Esophagus mucosa (tissue), 1 donor: ENCODE measurements around the gene TSHR. TPM values are rescaled to one million over a fixed set of nuclear protein-coding genes. Genes with fewer than 3 reads are reported as not detected.
A peak's percentile ranks its signal among the peaks of the same experiment; 100 is the strongest.
"Not testable (repeated sequence)": the region's sequence is repeated elsewhere in the genome, so short reads cannot be mapped to it uniquely, and the experiment has no call there.

Source experiments
- ATAC-seq: fragments of 200-7000 bp; cut with Tn5 transposase; one replicate; pipeline ENCODE4 v1.9.1; 2020
- total RNA-seq: library from RNA; stranded (reverse); gene quantifications from one replicate; pipeline ENCODE4 v1.2.4, GENCODE V29; 2023
- donor health status: DM: yes; HTN: yes; CAD: no.

TSHR gene
- total RNA-seq, 1 donor from 2014 or later: not detected

DNA sequence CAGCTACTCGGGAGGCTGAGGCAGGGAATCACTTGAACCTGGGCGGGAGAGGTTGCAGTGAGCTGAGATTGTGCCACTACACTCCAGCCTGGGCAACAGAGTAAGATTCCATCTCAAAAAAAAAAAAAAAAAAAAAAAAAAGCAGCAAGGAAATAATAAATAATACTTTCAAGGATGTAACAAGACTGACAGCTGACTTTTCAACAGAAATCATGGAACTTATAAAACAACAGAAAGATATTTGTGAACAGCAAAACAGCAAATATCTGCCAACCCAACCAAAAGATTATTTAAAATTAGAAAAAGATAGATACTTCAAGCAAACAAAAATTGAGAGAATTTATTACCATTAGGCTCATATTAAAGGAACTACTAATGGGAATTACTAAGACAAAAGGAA is 115.1 kb downstream of the TSHR start:
- no peak for ATAC-seq

GRCh38 chr14:81085596-81085995 is 130.2 kb downstream of the TSHR start:
- no peak for ATAC-seq

DNA sequence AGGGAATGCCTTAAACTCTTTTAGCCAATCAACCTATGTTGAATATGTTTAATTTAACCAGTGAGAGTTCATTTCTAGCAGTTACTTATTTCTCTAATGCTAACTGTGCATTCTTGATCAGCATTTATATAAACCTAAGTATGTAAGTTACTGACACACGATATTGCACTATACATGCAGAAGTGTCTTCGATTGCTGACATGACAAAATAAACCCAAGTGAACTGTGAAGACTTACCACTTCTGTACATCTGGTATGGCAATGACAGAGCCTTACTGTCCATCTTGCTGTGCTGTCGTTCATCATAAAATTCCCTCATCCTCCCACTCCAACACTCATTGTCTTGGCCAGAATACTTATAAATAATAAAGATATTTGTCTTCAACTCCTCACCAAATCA is 131.8 kb downstream of the TSHR start:
- ATAC-seq: no peak

GRCh38 chr14:81091139-81091538 is 135.7 kb downstream of the TSHR start:
- ATAC-seq: no peak

DNA sequence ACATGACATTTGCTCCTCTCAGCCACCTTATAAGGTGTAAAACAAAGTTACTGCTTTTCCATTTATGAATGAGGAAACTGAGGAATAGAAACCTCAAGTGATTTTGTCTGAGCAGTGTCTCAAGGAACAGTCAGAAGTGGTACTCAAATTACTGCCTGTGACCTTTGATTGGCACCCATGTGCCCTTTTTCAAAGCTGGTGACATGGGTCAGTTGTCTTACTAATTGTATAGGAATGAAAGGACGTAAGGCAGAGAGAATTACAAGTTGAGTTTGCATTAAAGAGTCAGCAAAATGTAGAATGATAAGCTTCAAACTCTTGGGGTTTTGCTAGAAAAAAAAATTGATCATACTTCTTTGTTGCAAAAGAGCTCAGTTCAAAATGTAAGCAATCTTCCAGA is 136.2 kb downstream of the TSHR start:
- no peak for ATAC-seq

DNA sequence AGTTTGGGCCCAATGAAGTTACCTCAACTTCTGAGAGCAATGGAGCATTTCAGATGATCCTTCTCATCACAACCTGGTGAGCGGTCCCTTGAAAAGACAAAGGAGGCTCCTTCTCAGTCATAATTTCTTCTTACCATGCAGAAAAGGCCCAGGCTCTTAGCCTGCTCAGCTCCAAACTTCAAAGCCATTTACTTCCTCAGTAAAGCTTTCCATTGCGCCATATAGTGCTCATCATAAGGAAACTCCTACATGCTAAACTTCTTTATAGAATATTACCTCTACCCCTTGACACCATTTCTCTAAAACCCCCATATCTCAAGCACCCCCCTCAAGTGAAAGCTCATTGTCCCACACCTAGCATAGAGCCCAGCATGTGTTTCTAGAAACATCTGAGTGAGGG is 138.2 kb downstream of the TSHR start:
- no peak for ATAC-seq

- peak; percentile 78 for ATAC-seq
Observed at GRCh38 chr14:81095539-81095938, 140.1 kb downstream of the TSHR start.

GRCh38 chr14:81096656-81097055 is 141.2 kb downstream of the TSHR start:
- ATAC-seq: no peak

GRCh38 chr14:81102217-81102616 is 146.8 kb downstream of the TSHR start:
- no peak for ATAC-seq

GRCh38 chr14:81103443-81103842 is 148.0 kb downstream of the TSHR start:
- no peak for ATAC-seq

DNA sequence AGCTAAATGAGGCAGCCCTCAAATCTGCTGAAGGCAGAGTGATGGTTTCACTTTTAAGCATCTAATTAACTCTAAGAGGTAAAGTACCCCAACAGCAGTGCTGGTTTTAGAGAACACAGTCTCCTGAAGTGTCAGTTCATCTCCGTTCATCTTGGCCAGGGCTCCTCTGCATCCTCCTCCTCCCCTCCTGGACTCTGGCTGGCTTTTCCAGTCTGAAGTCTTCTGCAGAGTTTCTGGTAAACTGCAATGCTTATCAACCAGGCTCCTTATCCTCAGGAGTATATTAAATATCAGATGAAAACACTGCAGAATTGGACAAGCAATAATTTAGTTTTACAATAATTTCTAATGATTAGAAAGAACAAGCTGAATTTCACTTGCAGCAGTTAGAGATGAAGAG is 150.0 kb downstream of the TSHR start:
- ATAC-seq: no peak

GRCh38 chr14:81105961-81106360 is 150.5 kb downstream of the TSHR start:
- no peak for ATAC-seq

- no peak for ATAC-seq
Observed at GRCh38 chr14:81110186-81110585, 154.8 kb downstream of the TSHR start.

DNA sequence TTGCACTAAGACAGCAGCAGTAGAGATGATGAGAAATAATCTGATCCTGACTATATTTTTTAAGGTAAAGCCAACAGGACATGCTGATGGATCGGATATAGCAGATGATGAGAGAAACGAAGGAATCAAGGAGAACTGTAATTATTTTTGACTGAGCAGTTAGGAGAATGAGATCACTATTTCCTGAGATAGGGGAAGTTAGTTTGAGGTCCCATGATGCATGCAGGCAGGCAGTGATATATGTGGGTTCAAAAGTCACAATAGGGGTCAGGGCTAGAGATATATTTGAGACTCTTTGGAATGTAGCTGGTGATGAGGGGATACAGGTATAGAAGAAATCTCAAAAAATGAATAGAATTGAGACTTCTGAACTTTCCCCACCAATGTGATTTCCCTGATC is 157.8 kb downstream of the TSHR start:
- ATAC-seq: no peak

DNA sequence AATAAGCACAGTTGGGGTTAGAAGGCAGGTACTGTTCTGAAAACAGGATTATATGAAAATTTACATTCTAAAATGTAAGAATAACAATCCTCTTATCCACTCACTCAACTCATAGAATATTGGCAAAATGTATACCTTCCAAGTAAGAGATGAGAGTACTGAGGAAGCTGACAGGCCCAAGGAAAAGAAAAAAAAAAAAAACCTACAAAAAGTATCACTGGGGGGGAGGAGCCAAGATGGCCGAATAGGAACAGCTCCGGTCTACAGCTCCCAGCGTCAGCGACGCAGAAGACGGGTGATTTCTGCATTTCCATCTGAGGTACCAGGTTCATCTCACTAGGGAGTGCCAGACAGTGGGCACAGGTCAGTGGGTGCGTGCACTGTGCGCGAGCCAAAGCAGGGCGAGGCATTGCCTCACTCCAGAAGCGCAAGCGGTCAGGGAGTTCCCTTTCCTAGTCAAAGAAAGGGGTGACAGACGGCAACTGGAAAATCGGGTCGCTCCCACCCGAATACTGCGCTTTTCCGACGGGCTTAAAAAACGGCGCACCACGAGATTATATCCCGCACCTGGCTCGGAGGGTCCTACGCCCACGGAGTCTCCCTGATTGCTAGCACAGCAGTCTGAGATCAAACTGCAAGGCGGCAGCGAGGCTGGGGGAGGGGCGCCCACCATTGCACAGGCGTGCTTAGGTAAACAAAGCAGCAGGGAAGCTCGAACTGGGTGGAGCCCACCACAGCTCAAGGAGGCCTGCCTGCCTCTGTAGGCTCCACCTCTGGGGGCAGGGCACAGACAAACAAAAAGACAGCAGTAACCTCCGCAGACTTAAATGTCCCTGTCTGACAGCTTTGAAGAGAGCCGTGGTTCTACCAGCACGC is 158.8 kb downstream of the TSHR start:
- ATAC-seq: not testable (repeated sequence)

- ATAC-seq: no peak
Observed at GRCh38 chr14:81120501-81120900, 165.1 kb downstream of the TSHR start.

DNA sequence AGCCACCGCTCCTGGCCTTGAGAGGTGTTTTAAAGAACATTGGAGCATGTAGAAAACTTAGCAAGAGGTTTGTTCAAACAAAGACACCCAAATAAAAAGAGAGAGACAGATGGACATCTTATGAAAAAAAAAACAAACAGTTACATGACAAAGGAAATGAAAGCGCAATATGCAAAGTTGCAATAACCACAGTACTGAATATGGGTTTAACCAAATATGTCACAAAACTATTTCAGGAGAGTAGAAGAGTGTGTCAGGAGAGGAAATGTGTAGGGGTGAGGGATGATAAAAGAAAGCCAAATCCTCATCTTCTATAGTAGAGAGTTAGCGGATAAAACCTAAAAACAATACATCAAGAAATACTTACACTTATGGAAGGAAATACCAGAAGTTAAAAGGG is 166.9 kb downstream of the TSHR start:
- ATAC-seq: no peak

GRCh38 chr14:81123811-81124210 is 168.4 kb downstream of the TSHR start:
- ATAC-seq: no peak

DNA sequence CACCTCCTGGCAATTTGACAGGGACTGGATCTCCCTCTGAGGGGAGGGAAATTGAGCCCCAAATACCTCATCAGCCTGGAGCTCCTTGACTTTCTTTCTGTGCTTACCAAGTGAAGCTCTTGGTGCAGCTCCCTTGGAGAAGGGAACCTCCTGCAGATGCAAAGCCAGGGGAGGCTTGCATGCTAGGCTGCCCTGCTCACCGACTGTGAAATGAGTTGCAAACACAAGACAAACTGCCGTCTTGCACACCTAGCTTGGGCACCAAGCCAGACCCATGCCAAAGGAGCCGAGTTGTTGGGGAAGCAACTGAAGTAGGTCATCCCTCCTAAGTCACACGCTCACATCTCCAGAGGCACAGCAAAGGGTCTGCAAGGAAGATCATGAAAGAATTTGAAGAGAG is 170.1 kb downstream of the TSHR start:
- ATAC-seq: no peak

GRCh38 chr14:81127785-81128184 is 172.4 kb downstream of the TSHR start:
- ATAC-seq: no peak

GRCh38 chr14:81129242-81129641 is 173.8 kb downstream of the TSHR start:
- no peak for ATAC-seq

- no peak for ATAC-seq
Observed at GRCh38 chr14:81132468-81132867, 177.0 kb downstream of the TSHR start.

- no peak for ATAC-seq
Observed at GRCh38 chr14:81133400-81133799, 178.0 kb downstream of the TSHR start.

DNA sequence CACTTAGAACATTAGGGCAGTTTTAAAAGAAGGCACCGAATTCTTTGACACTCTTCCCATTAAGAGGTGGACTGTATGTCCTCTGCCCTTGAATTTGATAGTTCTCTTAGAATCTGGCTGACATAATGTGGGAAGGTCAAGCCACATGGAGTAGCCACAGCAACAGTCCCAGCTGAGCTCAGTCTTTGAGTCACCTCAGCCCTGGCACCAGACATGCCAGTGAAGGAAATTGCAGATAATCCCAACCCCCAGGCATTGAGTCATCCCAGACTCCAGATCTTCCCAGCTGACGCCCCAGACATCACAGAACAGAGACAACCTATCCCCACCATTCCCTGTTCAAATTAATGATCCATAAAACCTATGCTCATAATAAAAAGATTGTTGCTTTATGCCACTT is 181.9 kb downstream of the TSHR start:
- peak; percentile 48 for ATAC-seq

DNA sequence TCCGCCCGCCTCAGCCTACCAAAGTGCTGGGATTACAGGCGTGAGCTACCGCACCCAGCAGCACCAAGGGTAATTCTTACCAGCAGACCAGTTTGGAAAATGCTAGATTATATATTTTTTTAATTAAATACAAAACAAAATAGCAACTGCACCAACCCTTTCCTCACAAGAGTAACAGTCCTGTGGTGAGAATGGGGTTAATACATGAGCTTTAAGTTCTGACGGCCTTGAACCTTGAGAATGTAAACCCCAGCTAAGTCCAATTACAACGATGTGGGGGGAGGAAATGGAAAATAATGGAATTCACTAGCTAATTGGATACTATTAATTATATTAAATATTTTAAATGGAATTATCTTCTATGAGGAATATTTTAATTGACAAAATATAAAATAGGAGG is 183.0 kb downstream of the TSHR start:
- no peak for ATAC-seq
